ENCODE results near the gene LYAR.
A peak's percentile ranks its signal among the peaks of the same experiment; 100 is the strongest.

Gene LYAR

DNA sequence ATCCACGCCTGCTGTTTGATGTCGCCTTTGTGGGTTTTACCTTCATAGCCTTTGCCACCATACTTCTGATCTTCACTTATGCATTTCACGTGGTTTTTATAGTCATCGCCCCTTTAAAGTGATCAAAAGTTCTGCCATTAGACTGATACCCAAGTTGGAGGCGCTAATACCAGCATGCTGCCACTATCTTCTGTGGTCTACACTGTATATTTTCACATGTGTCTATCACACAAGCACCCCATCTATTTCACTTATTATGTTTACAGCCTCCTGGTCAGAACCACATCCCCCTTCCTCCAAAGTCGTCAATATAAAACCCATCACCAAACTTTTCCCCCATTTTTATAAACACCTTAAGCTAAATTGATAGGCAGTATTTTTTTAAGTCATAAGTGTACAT lies 8.2 kb downstream of the LYAR start:
- H3K27ac Mint-ChIP-seq = no peak overlapping the region
- TF ChIP-seq, protein P1, sequence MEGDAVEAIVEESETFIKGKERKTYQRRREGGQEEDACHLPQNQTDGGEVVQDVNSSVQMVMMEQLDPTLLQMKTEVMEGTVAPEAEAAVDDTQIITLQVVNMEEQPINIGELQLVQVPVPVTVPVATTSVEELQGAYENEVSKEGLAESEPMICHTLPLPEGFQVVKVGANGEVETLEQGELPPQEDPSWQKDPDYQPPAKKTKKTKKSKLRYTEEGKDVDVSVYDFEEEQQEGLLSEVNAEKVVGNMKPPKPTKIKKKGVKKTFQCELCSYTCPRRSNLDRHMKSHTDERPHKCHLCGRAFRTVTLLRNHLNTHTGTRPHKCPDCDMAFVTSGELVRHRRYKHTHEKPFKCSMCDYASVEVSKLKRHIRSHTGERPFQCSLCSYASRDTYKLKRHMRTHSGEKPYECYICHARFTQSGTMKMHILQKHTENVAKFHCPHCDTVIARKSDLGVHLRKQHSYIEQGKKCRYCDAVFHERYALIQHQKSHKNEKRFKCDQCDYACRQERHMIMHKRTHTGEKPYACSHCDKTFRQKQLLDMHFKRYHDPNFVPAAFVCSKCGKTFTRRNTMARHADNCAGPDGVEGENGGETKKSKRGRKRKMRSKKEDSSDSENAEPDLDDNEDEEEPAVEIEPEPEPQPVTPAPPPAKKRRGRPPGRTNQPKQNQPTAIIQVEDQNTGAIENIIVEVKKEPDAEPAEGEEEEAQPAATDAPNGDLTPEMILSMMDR (IDR thresholded peaks at IDR 0.05) = no peak
- no peaks in the 10 kb centered on the region for H3K4me1 Mint-ChIP-seq
- no peak overlapping the region for H3K4me3 Mint-ChIP-seq
- peaks cover 3% of the 10 kb centered on the region for H3K27me3 Mint-ChIP-seq (ENCODE audit: low read depth, poor library complexity)
- DNase-seq = no peak
- peaks cover 56% of the 10 kb centered on the region for H3K36me3 Mint-ChIP-seq (ENCODE audit: low read depth)
- no peaks in the 10 kb centered on the region for H3K9me3 Mint-ChIP-seq

DNA sequence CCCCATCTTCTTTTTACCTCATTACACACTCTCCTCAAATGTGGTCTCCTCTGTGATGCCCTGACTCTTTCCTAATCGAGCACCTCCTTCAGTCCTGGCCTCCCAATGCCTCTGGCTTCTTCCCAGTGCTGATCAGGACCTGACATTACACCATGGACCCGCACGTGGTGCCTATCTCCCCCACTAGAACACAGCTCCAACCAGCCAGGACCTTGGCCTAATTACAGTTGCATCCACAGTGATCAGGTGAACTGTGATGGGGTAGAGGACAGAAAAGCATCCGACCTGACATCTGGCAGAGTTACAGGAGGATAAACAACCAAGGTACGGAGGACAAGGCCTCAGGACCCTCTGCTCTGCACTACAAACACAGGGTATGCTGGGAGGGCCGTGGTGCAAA lies 12.4 kb downstream of the LYAR start:
- H3K9me3 Mint-ChIP-seq = no peaks in the 10 kb centered on the region
- H3K27ac Mint-ChIP-seq = peak overlapping the region; percentile 38
- H3K4me1 Mint-ChIP-seq = no peaks in the 10 kb centered on the region
- no peak overlapping the region for H3K4me3 Mint-ChIP-seq
- H3K27me3 Mint-ChIP-seq (ENCODE audit: low read depth, poor library complexity) = peaks cover 4% of the 10 kb centered on the region
- TF ChIP-seq, protein P1 (IDR thresholded peaks at IDR 0.05) = no peak
- H3K36me3 Mint-ChIP-seq (ENCODE audit: low read depth) = peaks cover 54% of the 10 kb centered on the region
- no peak for DNase-seq

DNA sequence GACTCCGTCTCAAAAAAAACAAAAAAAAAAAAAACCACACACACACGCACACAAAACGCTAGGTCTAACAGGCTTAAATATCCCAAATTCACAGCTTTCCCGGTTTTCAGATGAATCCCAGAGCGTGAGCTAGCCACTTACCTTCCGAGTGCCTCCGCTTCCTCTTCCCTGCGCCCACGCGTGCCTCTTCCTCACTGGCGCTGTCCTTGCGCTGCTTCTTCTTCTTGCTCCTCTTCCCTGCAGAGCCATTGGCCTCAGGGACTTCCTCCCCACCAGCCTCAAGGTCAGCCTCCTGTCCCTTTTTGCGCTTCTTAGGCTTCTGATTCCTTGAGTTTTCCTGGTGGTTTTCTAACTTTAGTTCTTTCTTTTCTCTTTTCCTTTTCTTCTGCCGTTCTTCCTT lies 15.7 kb downstream of the LYAR start:
- no peaks in the 10 kb centered on the region for H3K9me3 Mint-ChIP-seq
- no peaks in the 10 kb centered on the region for H3K4me1 Mint-ChIP-seq
- peaks cover 47% of the 10 kb centered on the region for H3K36me3 Mint-ChIP-seq (ENCODE audit: low read depth)
- TF ChIP-seq, protein P1 (IDR thresholded peaks at IDR 0.05) = no peak
- H3K4me3 Mint-ChIP-seq = no peak overlapping the region
- peaks cover 6% of the 10 kb centered on the region for H3K27me3 Mint-ChIP-seq (ENCODE audit: low read depth, poor library complexity)
- no peak for DNase-seq
- H3K27ac Mint-ChIP-seq = no peak overlapping the region

DNA sequence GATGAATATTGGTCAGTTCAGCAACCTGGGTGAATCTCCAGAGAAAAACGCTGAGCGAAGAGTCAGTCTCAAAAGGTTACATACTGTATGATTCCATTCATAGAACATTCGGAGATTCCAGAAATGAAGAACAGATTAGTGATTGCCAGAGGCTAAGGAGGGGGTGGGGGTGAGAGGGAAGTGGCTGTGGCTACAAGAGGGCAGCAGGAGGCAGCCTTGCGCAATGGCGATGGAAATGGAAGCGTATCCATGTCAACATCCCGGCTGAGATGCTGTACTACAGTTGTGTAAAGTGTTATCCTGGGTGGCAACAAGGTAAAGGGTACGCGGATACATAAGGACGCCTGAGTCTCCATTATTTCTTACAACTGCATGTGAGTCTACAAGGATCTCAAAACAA lies 18.0 kb downstream of the LYAR start:
- H3K9me3 Mint-ChIP-seq = no peaks in the 10 kb centered on the region
- DNase-seq = no peak
- H3K4me3 Mint-ChIP-seq = no peak overlapping the region
- H3K4me1 Mint-ChIP-seq = no peaks in the 10 kb centered on the region
- no peak overlapping the region for H3K27ac Mint-ChIP-seq
- TF ChIP-seq, protein P1 (IDR thresholded peaks at IDR 0.05) = no peak
- peaks cover 6% of the 10 kb centered on the region for H3K27me3 Mint-ChIP-seq (ENCODE audit: low read depth, poor library complexity)
- peaks cover 50% of the 10 kb centered on the region for H3K36me3 Mint-ChIP-seq (ENCODE audit: low read depth)

DNA sequence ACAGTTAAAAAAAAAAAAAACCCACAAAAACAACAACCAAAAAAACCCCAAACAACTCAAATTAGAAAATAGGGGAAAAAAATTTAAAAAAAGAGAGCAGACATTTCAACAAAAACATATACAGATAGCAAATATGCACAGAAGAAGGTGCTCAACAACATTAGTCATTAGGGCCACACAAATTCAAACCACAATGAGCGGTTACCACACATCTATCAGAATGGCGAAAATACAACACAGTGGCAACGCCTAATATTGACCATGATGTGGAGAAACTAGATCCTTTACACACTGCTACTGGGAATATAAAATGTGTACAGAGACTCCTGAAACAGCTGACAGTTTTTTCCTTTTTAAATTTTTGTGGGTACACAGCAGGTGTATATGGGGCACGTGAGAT lies 19.4 kb downstream of the LYAR start:
- TF ChIP-seq, protein P1 (IDR thresholded peaks at IDR 0.05) = no peak
- peaks cover 59% of the 10 kb centered on the region for H3K36me3 Mint-ChIP-seq (ENCODE audit: low read depth)
- no peak overlapping the region for H3K4me3 Mint-ChIP-seq
- H3K27ac Mint-ChIP-seq = no peak overlapping the region
- peaks cover 4% of the 10 kb centered on the region for H3K9me3 Mint-ChIP-seq
- DNase-seq = no peak
- peaks cover 6% of the 10 kb centered on the region for H3K27me3 Mint-ChIP-seq (ENCODE audit: low read depth, poor library complexity)
- no peaks in the 10 kb centered on the region for H3K4me1 Mint-ChIP-seq

DNA sequence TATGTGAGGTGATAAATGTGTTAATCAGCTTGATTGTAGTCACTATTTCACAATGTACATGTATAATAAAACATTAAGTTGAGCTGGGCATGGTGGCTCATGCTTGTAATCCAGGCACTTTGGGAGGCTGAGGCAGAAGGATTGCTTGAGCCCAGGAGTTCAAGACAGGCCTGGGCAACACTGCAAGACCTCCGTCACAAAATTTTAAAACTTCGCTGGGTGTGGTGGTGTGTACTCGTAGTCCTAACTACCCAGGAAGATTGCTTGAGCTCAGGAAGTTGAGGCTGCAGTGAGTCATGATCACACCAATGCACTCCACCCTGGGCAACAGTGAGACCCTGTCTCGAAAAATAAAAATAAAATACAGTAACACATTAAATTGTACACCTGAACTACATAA lies 20.1 kb downstream of the LYAR start:
- no peak overlapping the region for H3K27ac Mint-ChIP-seq

More for the DNA sequence above, 20.1 kb downstream of the LYAR start:
- Mint-ChIP-seq H3K4me1 (no peaks in the 10 kb centered on the region), H3K4me3 (no peak overlapping the region), H3K9me3 (peaks cover 4% of the 10 kb centered on the region), H3K36me3 (ENCODE audit: low read depth) (peaks cover 56% of the 10 kb centered on the region), H3K27me3 (ENCODE audit: low read depth, poor library complexity) (peaks cover 6% of the 10 kb centered on the region)
- DNase-seq = no peak
- TF ChIP-seq, protein P1 (IDR thresholded peaks at IDR 0.05) = no peak

Measured in nephron progenitor cell (in vitro differentiated cells).